PFSK-1 (cell line): ENCODE measurements around the gene TEX19.

Source experiments
- FOXP2 ChIP-seq: optimal IDR thresholded peaks from 2 replicates; pipeline ENCODE3; 2011; ENCODE audit warnings: borderline replicate concordance, control low read depth, inconsistent platforms; ENCODE audit not compliant: insufficient read depth; ENCODE audit errors: extremely low read length, extremely low read depth
- POLR2AphosphoS5 ChIP-seq: IDR thresholded peaks from 2 replicates; pipeline ENCODE4 v1.6.1; 2012; ENCODE audit warnings: low read depth, mild to moderate bottlenecking, control low read depth, low read length, moderate library complexity
- SIN3A ChIP-seq: IDR thresholded peaks from 2 replicates; pipeline ENCODE4 v1.6.1; 2012; ENCODE audit warnings: mild to moderate bottlenecking, low read length, moderate library complexity, borderline replicate concordance; ENCODE audit not compliant: insufficient read depth
- TAF1 ChIP-seq: IDR thresholded peaks from 2 replicates; pipeline ENCODE4 v1.6.1; 2012; ENCODE audit warnings: low read length, control low read depth, borderline replicate concordance; ENCODE audit not compliant: insufficient read depth
- TF ChIP-seq, protein P1 (sequence below), 2 experiments: IDR thresholded peaks; 2 replicates each; pipeline versions ENCODE4 v1.6.1 to v1.8.0; 2011 to 2012; ENCODE audit warnings: low read depth in 2 of 2, low read length in 2 of 2, control low read depth in 1 of 2, inconsistent platforms in 1 of 2, mild to moderate bottlenecking in 1 of 2, moderate library complexity in 1 of 2; ENCODE audit not compliant: insufficient read depth in 1 of 2

Gene TEX19

DNA sequence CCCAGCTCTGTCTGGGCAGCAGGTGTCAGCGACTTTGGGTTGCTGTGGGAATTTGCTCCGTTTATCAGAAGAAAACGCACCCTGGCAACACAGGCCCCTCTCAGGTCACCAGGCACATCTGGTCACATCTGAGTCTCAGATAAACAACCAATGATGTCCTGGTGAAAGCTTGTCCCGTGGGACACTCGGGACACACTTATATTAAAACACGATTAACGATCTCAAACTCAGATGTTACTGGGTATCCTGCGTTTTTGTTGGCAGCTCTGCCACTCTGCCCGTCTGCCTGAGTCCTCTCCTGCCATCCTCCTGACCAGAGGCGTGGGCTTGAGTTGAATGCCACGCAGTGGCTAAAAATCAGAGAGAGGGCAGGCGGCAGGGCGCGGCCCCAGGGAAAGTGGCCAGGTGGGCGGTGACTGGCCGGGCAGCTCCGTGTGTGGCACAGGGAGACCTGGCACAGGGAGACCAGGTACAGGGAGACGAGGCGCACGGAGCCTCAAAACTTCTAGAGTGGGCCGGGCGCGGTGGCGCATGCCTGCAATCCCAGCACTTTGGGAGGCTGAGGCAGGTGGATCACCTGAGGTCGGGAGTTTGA lies 27.6 kb upstream of the TEX19 start:
- no peak for TF ChIP-seq FOXP2
- TF ChIP-seq POLR2AphosphoS5, result no peak
- TF ChIP-seq, protein P1, sequence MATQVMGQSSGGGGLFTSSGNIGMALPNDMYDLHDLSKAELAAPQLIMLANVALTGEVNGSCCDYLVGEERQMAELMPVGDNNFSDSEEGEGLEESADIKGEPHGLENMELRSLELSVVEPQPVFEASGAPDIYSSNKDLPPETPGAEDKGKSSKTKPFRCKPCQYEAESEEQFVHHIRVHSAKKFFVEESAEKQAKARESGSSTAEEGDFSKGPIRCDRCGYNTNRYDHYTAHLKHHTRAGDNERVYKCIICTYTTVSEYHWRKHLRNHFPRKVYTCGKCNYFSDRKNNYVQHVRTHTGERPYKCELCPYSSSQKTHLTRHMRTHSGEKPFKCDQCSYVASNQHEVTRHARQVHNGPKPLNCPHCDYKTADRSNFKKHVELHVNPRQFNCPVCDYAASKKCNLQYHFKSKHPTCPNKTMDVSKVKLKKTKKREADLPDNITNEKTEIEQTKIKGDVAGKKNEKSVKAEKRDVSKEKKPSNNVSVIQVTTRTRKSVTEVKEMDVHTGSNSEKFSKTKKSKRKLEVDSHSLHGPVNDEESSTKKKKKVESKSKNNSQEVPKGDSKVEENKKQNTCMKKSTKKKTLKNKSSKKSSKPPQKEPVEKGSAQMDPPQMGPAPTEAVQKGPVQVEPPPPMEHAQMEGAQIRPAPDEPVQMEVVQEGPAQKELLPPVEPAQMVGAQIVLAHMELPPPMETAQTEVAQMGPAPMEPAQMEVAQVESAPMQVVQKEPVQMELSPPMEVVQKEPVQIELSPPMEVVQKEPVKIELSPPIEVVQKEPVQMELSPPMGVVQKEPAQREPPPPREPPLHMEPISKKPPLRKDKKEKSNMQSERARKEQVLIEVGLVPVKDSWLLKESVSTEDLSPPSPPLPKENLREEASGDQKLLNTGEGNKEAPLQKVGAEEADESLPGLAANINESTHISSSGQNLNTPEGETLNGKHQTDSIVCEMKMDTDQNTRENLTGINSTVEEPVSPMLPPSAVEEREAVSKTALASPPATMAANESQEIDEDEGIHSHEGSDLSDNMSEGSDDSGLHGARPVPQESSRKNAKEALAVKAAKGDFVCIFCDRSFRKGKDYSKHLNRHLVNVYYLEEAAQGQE (IDR thresholded peaks at IDR 0.05; ENCODE audit: insufficient read depth in 1 of 2, low read depth in 2 of 2, low read length in 2 of 2), result no peak
- no peak for TF ChIP-seq TAF1
- no peak for TF ChIP-seq SIN3A

DNA sequence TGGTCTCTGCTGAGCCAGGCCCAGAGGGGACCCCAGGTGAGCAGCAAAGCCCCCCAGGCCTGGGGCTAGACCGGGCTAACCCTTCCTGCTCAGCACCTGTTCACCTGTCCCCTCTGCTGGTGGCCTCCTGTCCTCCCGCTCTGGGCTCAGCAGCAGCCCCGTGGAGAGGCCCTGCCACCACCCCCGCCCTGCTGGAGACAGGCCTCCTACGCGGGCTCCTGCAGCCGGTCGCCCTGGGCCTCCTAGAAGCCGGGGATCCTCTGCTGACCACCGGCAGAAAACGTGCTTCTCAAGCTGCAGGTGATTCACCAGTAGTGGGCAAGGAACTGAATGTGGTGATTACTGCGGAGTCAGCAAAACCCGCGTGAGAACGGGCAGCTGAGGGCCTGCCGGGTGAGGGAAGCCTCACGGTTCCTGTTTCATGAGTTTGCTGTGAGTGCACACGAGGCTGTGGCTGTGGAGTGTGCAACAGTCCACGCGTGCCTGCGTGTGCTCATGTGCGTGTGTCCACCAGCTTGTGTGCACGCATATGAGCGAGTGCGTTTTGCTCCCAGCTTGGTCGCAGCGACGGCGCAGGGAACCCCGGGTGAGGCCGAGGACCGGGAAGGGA lies 26.3 kb upstream of the TEX19 start:
- TF ChIP-seq, protein P1 (IDR thresholded peaks at IDR 0.05; ENCODE audit: insufficient read depth in 1 of 2, low read depth in 2 of 2, low read length in 2 of 2), result no peak
- TF ChIP-seq TAF1 (no peak), POLR2AphosphoS5 (no peak), FOXP2 (no peak), SIN3A (no peak)

DNA sequence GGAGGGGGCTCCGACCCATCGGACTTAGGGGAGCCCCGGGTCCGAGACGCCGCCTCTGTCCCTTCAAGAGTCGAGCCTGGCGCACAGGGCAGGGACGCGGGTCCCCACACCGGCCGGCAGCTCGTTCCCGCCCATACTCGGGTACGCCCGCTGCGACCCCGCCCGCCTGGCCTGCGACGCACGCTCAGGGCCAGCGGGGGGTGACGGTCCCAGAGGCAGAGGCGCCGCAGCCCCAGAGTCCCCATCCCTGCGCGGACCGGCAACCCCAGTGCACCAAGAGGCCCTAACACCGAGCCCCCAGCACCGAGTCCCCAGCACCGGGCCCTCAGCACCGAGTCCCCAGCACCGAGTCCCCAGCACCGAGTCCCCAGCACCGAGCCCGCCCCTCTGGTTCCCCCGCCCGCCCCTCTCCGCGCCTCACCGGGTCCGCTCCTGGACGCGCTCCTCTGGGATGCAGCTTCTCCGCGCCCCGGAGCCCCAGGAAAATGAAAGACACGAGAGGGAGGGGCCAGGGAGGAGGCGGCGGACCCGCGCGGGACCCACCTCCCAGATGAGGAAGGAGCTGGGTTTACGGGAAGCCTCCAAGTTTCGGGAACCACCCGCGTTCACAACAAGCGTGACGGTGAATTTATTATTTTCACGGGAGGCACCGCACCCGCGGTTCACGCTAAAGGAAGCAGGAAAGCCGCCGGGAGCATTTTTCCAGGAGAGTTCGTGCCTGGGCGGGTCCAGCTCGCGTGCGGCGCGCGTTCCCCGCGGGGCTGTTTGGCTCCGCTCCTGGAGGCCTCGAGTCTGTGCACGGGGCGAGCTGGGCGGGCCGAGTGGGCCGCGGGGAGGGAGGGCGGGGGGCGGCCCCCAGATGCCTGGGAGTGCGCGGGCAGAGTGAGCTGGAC lies 25.5 kb upstream of the TEX19 start, which contains the start of gene SECTM1:
SECTM1 (minus strand) TSS at position 488 of the 893 bp plus-strand sequence. CDS start 6,526 bp downstream, outside the sequence.
- no peak for TF ChIP-seq POLR2AphosphoS5
- TF ChIP-seq SIN3A, result no peak
- TF ChIP-seq, protein P1 (IDR thresholded peaks at IDR 0.05; ENCODE audit: insufficient read depth in 1 of 2, low read depth in 2 of 2, low read length in 2 of 2), result no peak
- TF ChIP-seq FOXP2, result no peak
- TF ChIP-seq TAF1, result no peak

GRCh38 chr17:82334204-82334621 lies 24.8 kb upstream of the TEX19 start:
- TF ChIP-seq SIN3A (no peak), TAF1 (no peak), FOXP2 (no peak), POLR2AphosphoS5 (no peak)
- TF ChIP-seq, protein P1 (IDR thresholded peaks at IDR 0.05; ENCODE audit: insufficient read depth in 1 of 2, low read depth in 2 of 2, low read length in 2 of 2), result no peak
